Stimulated activated CD8-positive, alpha-beta memory T cell treated with anti-CD3 and anti-CD28 coated beads, Interleukin-15, amount 100 ng/mL, for 1 hour (primary cell): ENCODE measurements around the gene SLC25A13.

Experiments used
- DNase-seq: peaks from one replicate; pipeline ENCODE4 v3.0.0-alpha.2; 2020; ENCODE audit warnings: low read depth

The SLC25A13 gene

GRCh38 chr7:96152706-96153105, 169.2 kb downstream of the SLC25A13 start:
- DNase-seq, result no peak

DNA sequence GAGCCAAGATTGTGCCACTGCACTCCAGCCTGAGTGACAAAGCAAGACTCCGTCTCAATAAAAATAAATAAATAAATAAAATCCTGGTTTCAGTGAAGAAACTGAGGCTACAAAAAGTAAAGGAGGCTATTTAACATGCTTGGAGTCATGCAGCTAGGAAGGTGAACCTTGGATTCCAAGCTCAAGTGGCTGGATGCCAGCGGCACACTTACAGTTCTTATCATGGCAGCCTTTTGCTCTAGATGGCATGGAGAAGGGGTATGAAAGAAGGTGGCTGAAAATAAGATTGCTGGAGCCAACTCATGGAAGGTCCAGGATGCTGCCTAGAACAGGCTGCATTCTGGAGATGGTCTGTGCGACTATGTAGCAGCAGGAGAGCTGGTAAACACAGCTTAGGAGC, 170.0 kb downstream of the SLC25A13 start:
- no peak for DNase-seq

GRCh38 chr7:96144260-96144526, 177.7 kb downstream of the SLC25A13 start:
- no peak for DNase-seq

DNA sequence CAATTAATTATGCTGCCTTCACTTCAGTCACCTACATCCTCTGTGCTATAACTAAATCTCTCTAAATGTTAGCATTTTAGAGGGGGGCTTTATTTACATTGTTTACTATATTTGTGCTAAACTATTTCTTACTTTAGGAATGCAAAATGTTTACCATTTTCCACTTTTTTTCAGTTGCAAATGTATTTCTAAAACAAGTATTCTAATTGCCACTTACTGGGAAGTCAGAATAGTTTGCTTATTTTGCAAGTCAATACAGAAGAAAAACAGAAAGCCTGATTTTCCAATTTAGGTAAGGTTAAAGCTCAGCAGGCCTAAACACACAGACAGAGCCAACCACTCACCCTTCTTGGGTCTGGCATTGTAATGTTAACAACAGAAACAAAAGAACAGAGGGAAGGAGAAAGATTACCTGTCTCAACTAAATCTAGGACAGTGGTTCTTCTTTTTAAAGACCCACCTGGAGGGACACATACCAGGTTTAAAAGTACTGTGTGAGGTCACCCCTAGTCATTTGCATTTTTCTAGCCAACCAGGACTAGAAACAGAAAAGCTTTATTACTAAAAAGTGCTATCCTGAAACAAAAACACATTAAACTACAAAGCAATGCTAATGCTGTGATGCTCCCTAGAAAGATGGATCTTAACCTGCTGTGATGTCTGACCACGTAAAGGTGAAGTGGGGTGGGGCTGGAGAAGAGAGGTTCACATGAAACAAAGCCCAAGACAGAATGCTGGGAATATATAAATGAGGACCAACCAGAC, 178.2 kb downstream of the SLC25A13 start:
- no peak for DNase-seq

GRCh38 chr7:96136600-96137239, 185.2 kb downstream of the SLC25A13 start:
- DNase-seq, result no peak

DNA sequence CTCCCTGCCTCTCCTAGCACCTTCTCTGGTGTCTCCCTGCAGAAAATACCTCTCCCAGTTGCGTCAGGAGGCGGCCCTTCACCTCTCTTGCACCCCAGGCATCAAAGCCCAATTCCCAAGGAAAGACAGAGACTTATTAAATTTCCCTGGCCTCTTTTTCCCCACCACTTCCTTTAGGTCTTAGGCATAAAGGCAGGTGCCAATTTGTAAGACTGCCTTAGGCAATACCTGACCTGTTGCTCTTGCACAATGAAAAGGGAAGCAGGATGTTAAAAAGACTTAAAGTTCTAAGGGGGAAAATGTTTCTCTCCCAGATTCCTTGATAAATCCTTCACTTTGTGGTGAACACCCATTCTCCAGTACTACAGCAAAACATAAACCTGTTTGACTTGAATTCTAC, 186.7 kb downstream of the SLC25A13 start:
- no peak for DNase-seq

- no peak for DNase-seq
Measured at GRCh38 chr7:96131525-96131924, 190.4 kb downstream of the SLC25A13 start.

DNA sequence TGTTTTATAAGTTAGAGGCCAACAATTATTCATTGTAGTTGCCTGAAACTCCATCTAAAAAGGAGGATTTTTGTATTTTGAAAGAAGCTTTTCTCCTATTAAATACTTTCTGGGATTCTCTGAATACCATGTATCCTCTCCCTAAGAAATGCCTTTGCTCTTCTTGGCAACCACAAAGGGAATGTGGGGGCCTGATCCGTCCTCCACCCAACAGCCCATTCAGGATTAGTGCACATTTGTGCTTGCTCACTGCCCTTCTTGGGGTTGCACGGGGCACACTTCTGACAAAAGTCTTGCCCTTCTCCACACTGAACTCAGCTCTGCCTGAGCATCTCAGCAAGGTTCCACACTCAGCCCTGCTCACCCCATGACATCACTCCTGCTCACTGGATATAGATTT, 194.2 kb downstream of the SLC25A13 start:
- DNase-seq, result no peak

GRCh38 chr7:96126382-96126781, 195.5 kb downstream of the SLC25A13 start:
- no peak for DNase-seq

- no peak for DNase-seq
Measured at GRCh38 chr7:96122746-96123145, 199.2 kb downstream of the SLC25A13 start.

DNA sequence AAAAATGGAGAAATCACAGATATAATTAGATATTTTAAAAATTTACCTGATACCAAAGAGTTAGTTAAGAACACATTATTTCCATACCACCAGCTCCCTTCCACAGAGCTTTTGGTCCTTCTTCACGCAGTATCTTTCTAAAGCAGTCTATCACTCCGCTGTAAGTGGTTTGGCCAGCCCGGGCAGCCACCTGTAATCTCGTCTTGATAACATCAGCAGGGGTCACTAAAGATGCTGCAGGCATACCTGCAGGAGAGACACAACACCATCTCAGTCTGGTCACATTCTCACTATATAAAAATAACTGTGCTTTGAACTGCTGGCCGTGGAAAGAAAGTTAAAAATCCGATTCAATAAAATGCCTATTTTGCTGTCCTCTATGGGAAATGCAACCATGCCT, 200.1 kb downstream of the SLC25A13 start:
- no peak for DNase-seq

- no peak for DNase-seq
Measured at GRCh38 chr7:96120445-96121225, 201.3 kb downstream of the SLC25A13 start.

DNA sequence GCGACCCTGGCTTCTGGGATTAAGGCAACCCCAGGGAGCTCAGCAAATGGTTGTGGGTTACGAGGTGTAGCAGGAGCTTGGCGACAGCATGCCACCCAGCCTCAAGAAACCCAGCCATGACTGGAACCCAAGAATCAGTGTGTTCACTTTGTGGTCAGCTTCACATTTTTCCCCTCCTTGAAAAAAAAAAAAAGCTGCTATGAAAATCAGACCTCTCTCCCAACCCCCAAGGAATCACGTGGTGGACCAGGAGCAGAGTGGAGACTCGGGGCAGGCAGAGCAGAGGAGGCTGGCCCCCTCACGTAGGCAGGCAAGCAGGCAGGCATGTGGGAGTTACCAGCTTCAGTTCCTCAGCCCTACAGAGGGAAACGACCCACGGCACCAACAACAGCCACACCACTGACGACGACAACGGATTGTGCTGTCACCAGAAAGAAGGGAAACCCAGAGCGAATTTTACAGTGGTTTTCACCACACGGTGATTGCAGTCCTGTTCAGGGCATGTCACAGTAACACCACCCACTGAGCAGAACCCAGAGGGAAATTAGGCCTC, 203.4 kb downstream of the SLC25A13 start:
- no peak for DNase-seq

DNA sequence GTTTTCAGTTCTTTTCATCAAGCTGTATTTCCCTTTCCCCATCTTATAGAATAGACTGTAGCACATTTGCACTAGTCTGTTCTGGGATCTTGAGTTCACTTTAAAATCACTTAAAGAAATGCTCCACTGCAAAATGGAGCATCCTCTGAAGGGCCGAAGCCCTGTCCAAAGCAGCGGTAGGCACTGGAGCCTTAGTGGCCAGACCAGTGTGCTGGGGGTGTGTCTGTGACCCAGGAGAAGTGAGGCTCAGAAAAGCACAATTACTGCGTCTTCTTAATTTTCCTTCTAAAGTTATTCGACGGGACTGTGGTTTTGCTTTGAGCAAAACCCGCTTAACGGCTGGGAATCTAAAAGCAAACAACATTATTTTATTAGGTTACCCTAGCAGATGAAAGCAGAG, 205.7 kb downstream of the SLC25A13 start:
- DNase-seq, result no peak

DNA sequence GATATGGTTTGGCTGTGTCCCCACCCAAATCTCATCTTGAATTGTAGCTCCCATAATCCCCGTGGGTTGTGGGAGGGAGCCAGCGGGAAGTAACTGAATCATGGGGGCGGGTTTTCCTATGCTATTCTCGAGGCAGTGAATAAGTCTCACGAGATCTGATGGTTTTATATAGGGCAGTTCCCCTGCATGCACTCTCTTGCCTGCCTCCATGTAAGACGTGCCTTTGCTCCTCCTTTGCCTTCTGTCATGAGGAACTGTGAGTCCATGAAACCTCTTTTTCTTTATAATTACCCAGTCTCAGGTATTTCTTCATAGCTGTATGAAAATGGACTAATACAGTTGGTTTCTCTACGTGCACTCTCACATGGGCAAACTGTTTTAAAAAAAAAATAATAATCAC, 207.7 kb downstream of the SLC25A13 start:
- no peak for DNase-seq

- no peak for DNase-seq
Measured at GRCh38 chr7:96111405-96111804, 210.5 kb downstream of the SLC25A13 start.

DNA sequence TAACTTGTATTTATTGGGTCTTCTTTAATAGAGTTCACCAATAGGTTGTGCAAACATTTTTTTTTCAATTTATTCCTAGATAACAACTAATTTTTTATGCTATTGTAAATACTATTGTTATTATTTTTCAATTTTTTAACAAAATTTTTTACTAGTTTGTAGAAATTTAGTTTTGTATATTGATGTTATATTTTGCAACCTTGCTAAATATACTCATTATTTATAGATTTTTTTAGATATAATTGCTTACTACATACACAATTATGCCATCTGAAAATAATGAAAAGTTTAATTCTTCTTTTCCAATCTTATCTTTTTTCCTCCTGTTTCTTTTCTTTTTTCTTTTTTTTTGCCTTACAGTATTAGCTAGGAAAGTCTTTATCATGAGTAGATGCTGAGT, 216.9 kb downstream of the SLC25A13 start:
- no peak for DNase-seq

DNA sequence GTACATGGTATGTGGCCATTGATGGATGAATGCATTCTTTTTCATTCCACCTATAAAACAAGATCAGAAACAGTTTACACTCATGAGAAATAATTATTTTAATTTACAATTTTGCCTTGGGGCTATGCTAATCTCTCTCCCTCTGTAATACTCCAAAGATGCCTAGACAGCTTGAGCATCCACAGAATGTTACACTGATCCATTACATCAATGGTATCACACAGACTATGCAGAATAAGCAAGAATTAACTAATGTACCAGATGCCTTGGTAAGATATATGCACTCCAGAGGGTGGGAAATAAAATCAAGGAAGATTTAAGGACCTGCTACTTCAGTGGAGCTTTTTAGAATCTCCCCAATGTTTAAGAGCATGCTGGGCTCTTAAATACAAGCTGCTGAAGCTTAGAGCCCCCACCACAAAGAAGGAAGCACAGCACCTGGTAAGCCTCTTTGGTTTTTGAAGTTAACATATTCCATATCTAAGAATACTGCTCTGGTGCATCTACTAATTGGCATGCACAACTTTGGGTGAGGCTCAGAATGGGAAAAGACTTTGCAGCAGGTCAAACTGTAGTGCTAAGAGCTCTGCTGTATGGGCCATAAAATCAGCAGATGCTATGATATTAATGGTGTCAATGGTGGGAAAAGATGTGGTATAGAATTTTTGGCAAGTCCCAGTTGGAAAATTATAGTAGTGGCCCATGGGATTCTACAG, 219.6 kb downstream of the SLC25A13 start:
- DNase-seq, result no peak

DNA sequence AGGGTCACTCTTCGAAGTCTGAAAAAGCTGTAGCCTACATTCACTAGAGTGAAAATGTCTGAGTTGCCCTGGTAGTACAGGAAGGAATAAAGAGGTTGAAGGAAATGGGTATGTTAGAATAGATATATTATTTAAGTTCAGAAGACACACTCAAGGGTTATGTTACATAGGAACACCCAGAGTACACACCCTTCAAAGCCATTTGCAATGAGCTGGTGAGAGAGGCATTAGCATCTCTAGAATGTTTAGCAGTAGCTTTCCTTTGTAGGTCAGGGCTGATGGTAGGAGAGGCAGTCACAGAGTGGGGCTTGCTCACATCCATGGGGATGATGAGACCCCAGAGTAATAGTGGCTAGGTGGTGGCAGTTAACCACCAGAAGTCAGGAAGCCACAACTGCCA, 221.2 kb downstream of the SLC25A13 start:
- DNase-seq, result no peak

- DNase-seq, result no peak
Measured at GRCh38 chr7:96097835-96098234, 224.1 kb downstream of the SLC25A13 start.

- no peak for DNase-seq
Measured at GRCh38 chr7:96093435-96093834, 228.5 kb downstream of the SLC25A13 start.

DNA sequence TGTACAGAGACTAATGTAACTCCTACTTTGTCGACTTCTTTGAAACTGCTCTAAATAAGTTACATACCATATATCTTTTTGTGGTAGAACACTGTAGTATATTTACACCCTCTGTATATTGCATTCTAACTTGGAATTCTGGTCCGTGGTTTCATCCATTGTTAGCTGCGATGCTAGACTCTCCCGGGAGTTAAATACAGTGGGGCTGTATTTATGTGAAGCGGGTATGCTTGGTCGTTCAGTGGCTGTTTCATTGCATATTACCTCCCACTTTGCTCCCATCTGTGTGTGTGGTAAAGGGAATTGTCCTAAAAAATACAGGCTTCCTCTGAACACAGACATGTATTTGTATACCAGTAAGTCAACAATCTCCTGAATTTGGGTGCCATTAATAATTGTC, 231.1 kb downstream of the SLC25A13 start:
- no peak for DNase-seq
